HG02678 (cell line): ENCODE results near the gene IL1RL1.

Source experiments
- ATAC-seq: cut with Tn5 transposase; IDR thresholded peaks from one replicate; pipeline ENCODE4 v1.9.1; 2021; ENCODE audit warnings: mild to moderate bottlenecking, moderate library complexity; ENCODE audit not compliant: unreplicated experiment

The IL1RL1 gene

DNA sequence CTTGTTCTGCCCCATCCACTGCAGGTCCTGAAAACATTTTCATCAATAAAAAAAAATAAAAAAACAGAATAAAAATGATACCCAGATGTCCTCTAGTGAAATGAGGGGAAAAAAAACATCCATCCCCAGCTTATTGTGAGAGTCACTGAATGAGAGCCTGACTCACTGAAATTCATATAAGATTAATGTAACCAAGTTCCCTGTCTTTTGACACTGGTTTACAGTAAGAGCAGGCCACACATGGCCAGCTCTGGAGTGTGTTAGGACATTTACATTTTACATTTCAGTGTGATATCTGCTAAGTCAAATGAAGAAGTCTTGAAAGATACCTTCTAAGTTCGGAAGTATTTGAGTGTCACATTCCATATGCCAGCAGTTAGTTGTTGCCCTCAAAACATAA, 23.1 kb downstream of the IL1RL1 start:
- no peak for ATAC-seq

DNA sequence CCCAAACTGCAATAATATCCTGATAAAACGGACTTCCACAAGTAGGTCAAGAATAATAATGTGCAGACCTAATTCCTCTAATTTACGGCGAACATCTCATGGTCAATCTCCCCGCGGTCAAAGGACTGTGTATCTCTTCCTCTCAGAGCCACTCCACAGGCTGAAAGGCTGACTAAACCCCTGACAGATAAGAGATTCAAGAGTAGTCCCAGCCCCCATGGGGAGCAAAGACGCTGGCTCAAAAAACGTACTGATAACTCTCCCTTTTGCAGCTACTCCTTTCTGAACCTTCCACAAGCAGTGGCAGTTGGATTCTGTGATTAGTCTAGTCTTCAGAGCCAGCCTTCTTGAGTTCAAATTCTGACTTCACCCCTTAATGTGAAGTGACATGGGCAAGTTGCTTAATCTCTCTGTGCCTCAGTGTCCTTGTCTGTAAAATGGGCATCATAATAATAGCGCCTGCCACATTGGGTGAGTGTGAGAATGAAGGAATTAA, 24.6 kb downstream of the IL1RL1 start:
- no peak for ATAC-seq

DNA sequence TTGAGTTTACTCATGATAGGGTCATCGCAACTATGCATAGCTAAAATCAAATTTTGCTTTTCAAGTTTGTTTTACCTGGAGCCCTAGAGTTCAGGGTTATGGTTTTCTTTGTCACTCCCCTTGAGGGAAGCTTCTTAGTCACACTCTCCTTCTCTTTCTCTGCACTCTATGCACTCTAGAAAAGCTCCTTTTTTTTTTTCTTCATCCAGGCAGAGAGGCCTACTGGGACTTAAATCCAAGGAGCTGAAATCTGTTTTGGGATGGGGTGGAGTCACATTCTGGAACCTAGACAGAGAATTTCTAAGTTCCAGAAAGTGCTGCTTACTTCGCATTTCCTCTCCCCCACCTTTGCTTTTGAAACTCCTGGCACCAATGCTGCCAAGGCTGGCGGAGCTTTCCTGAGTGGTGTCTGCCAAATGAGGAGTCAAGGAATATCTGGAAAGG, 25.2 kb downstream of the IL1RL1 start:
- ATAC-seq: no peak

DNA sequence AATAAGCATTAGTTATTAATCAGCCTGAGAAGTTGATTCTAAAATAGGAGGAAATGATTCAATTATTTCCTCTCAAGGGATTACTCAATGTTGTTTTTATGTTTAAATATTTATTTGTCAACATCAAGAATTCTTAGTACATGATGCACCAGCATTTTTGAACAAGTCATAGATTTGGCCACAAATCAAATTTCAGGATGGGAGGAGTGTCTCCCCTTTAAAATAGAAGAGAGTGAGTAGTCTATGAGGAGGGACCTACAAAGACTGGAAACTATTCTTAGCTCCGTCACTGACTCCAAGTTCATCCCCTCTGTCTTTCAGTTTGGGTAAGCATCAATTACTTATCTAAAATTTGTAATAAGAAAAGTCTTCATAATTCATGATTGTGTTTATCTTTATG, 25.6 kb downstream of the IL1RL1 start:
- ATAC-seq: no peak

DNA sequence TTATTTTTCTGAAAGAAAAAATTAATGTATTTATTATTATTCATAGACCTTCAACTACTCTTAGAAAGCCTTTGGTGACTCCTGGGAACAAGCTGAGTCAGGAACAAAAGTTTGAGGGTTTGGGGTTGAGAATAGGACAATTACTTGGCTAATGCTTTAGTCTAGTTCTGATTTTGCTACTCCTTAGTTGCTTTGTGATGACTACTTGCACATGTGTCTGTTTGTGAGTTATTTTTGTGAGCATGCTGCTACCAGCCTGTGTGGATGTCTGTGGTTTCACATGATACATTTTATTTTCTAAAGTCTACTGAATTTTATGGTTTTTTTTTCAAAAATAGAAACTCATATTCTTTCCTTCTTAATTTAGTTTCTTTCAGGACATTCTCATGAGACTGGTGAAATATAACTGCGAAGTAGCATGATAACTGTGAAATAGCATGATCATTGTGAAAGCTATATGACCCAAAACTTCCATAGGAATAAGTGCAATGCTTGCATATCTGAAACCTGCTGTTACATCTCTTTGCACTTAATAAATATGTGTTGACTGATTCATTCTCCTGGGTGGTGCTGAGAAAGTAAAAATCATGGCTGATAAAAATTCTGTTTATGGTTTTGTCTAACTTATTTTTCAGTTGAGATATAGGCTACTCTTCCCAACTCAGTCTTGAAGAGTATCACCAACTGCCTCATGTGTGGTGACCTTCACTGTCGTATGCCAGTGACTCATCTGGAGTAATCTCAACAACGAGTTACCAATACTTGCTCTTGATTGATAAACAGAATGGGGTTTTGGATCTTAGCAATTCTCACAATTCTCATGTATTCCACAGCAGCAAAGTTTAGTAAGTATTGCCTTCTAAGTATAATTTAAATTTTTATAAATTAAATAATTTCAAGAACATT, 26.4 kb downstream of the IL1RL1 start:
- no peak for ATAC-seq

DNA sequence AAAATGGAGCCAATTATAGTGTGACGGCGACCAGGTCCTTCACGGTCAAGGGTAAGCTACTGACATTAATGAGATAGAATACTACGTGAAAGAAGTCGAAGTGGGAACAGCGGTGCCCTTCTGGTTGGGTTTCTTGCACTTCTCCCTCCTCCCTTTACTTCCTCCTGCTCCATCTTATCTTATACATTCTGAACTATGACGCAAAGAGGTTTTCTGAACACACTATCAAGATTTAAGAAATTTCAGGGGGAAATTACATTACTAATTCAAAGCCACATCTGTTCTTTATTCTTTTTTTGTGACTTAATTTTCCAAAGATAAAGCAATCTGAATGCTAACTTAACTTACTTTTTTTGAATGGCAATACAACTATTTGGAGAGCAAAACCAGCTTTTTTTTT, 29.4 kb downstream of the IL1RL1 start:
- ATAC-seq: no peak

DNA sequence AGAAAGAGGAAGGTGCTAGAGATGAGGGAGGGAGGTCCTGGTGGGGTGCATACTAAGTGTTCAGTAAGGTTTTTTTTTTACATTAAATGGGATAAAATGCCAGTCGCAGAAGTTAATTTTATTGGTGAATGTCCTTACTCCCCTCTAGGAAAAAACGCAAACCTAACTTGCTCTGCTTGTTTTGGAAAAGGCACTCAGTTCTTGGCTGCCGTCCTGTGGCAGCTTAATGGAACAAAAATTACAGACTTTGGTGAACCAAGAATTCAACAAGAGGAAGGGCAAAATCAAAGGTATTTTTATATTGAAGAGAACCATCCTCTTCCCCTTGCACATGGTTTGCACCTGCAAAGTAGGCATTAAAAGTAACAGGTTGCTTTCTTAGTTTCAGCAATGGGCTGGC, 31.5 kb downstream of the IL1RL1 start:
- no peak for ATAC-seq

DNA sequence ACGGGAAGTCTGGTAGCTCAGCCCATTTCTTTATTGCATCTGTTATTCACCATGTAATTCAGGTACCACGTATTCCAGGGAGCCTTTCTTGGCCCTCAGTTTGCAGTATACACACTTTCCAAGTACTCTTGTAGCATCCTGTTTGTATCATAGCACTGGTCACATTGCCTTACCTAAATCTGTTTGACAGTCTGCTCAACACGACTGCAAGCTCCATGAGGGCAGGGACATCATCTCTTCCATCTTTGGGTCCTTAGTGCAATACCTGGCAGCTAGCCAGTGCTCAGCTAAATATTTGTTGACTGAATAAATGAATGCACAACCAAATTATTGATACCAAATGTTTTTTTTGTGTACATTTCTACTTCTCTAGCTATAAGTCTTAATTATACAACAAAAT, 33.0 kb downstream of the IL1RL1 start:
- ATAC-seq: no peak

DNA sequence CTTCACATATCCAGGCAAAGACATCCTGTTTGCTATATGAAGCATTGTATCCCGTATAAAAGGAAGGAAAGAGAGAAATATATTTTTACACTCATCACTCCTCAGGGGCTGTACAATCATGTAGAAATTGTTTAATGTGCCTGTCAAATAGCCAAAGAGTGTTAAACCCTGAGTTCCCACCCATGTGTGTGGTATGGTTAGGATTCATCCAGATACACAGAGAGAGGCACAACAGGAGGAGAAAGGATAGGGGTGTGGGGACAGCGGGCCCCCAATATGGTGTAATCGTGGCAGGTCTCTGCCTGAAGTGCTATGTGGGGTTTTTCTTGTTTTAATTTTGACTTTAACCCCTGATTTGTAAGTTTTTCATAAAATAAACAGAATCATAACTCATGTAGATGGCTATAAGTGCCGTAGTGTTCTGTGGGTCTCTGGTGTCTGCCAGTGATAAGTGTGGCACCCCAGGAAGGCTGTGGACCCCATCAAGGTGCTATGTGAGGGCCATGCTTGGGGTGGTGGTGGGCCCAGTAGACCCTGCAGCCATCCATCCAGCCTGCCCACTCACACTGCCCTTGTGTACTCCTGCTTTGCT, 34.1 kb downstream of the IL1RL1 start:
- no peak for ATAC-seq

DNA sequence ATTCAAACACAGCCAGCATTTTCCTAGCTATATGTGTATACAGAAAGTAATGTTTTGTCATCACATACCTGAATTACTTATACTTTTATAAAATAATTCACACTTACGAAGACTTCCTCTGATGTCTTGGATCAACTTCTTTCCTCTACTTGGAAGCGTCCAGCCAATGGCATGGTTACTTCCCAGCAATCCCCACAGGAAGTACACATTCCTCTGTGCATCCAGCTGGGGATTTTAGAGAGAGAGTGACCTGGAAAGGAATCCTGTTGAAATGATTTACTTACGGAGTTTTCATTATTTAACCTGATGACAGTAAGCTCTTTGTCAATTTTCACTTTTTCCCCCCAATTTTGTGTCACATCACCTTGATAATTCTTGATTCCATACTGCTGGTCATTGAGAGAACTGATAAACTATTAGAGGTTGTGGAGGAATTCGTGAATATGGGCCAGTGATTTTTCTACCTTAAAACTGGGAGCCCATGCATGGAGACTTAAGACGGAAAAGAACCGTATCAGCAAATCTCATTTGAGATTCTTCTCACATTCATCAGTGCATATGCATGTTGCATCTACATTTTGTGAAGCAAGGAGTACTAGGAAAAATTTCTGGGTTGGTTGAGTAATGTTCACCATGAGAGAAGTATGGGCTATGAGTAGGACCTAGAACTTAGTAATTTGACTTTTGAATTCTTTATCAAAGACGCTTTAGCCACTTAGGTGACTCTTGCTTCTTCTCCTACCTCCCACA, 35.2 kb downstream of the IL1RL1 start:
- no peak for ATAC-seq

DNA sequence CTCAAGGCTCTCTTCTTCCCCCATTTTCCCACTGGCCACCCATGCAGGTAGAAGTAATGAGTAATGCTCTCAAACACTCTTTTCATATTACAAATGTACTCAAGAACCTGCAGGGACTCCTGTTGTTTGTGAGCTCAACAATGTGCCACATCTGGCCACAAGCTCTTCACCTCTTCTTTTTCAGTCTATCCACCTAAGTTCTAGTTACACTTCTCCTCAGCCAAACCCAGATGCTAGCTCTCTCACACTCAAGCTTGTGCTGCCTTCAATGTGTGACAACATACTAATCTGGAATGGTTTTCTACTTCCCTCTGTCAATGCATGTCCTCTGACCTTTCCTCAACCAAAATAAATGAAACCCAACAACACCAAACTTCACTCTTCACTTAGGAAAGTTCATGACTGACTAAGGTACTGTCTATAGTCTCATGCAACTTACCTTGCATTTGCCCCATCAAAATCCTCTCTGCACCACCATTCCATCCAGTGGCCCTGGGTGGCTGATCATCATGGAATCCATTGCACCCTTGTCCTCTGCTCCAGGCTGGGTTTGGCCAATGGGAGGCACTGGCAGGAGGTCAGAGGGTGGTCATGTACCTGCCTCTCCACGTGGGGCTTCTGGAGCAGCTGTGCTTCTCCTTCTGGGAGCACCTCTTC, 38.9 kb downstream of the IL1RL1 start:
- no peak for ATAC-seq

DNA sequence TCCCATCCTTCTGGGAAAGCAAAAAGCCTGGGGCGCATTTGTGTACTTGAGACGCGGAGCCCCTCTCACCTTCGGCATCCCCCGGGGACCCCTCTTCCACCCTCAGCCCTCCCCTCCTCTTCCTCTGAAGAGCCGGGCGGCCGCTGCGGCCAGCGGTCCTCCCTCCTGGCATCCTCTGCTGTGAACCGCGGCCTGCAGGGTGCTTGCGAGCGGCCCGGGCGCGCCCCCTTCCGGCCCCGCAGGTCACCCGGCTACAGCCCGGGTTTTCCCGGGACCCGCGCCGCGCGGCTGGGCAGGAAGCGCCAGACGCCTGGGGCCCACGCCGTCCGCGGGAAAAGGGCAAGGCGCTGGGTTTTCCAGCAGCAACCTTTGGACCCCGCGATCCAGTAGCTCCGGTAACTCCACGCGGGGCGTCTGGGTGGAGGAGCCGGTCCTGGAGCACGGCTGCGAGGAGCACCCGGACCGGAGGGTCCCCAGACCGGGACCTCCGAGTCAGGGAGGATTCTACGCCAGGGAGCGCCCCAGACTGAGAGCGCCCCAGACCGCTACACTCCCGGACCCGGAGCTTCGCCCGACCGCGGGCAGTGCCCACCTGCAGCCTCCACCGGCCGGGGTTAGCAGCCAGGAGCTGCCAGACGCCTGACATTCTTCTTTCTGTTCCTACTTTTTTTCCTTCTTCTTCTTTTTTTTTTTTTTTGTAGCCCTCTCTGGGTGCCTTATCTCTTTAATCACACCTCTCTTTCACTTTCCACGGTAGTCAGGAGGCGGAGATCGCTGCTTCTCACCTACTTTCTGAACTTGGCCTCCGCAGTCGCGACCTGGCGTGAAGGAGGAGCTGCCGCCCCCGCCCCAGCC, 44.4 kb downstream of the IL1RL1 start, which contains the start of gene IL18R1:
IL18R1 (plus strand) TSS at position 271 of the 855 bp plus-strand sequence. CDS start 6,865 bp downstream, outside the sequence.
- peak; percentile 94 for ATAC-seq

DNA sequence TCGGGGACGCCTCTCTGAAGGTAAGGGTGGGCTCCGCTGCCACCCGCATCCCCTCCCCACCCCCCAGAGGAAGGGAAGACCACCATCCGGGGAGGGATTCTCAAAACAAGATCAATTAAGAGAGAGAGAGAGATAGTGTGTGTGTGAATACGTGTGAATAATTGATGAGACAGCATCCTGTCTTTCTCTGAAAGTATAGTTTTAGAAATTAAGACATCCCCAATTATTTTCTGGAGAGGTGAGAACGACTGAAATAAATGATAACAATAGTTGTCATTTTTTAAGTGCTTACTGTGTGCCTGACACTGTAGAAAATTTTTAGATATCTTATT, 45.0 kb downstream of the IL1RL1 start:
- ATAC-seq: peak; percentile 5

DNA sequence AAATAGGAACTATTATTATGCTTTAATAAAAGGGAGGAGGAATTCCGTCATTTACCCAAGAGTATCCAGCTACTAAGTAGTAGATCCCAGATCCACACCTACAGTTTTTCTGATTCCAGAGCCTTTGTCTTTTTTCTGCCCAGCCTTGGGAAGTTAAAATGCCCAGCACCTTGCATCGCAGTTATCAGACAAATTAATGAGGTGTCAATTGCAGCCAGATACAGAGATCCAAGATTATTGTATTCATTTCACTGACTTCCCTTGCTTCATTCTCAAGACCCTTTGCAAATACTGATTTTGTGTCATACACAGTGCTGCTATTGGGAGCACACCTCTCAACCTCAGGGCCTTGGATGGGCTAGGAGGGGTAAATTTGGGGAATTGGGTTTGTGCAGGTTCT, 45.4 kb downstream of the IL1RL1 start:
- ATAC-seq: no peak

DNA sequence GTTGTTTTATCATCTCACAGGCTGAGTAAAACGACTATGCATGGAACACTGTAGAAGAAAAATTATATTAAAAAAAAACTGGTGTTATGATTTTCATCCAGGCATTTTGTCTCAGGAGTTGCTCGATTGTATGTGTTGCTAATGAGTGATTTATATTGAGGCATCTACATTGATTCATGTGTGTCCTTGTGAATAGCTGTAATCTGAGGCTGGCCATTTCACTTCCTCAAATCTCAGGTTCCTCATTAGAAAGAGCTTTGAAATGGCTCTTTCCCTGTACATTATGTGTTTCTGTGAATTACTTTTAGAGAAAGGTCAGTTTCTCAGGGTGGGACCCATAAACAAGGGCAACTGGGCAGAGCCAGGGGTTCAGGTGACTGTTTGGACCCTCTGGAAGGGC, 46.6 kb downstream of the IL1RL1 start:
- ATAC-seq: no peak

DNA sequence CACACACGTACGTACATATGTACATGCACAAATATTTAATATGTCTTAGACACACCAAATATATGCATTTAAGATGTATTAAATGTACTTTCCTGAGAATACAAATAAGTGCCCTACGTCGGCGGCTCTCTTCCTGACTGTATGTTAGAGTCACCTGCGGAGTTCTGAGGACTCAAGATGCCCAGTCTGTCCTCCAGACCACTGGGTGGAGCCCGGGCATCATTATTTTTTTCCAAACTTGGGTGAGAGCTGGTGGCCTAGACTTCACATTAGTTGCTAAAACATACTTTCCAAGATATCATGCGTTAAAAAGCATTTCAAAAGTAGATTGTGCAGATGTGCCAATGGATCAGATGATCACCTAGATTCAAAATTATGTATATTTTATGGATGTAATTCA, 47.1 kb downstream of the IL1RL1 start:
- no peak for ATAC-seq

DNA sequence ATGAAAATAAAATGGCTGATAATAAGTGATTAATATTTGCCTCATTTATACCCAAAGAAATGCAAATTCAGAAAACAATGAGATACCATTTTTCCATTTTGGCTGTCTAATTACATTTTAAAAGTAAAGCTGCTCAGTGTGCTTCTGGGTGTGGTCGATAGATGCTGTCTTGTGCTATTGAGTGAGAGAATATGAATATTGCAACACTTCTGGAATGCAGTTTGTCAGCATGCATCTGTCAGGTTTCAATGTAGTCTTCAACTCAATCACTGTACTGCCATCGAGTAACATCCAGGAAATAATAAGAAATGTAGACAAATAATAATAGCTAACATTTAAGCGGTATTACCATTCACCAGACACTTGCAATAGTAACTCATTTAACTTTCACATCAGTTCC, 48.2 kb downstream of the IL1RL1 start:
- ATAC-seq: no peak

DNA sequence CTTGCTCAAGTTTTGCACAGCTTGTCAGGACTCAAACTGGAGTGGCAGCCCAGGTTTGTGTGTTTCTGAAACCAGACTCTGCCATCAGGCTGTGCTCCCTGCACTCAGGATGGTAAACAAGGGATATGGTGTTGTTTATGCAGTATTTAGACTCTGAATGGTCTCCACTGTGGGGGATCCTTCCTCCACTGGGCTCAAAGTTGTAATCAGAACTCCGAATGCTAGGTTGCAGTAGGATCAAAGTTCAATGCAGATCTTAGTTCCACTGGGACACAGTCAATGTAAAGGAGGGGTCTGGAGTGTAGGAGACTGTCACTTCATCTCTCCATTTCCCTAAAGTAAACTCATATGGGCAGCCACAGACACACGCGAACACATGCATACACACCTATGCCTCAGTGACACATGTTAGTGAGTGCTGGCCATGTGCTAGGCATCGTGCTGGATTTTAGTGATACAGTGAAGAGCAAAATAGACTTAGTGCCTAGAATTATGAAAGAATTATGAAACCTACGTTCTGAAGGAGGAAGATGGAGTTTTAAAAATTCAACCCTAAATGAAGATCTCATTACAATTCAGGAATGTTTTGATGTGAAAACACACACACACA, 50.4 kb downstream of the IL1RL1 start:
- no peak for ATAC-seq

DNA sequence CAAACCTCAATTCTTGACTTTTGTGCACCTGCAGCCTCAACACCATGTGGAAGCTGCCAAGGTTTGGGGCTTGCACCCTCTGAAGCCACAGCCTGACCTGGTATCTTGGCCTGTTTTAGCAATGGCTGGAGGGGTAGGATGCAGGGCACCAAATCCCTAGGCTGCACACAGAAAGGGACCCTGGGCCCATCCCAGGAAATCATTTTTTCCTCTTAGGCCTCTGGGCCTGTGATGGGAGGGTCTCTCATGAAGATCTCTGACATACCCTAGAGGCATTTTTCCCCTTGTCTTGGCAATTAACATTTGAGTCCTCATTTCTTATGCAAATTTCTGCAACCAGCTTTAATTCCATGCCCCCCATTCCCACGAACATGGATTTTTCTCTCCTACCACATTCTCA, 54.4 kb downstream of the IL1RL1 start:
- ATAC-seq: no peak
